Suprapubic skin (tissue), 4 donors: ENCODE results near the gene MYOM1.

ENCODE experiments used
- CTCF ChIP-seq, 2 donors: fragments of 200-600 bp in 1 of 2; fragments of 450-650 bp in 1 of 2; sonication (generic) in 1 of 2; IDR thresholded peaks; one replicate each; pipeline ENCODE4 v1.5.1; 2016 to 2019; ENCODE audit warnings: antibody characterized with exemption in 2 of 2, mild to moderate bottlenecking in 1 of 2, moderate library complexity in 1 of 2
- EP300 ChIP-seq: sonication (generic); formaldehyde crosslinking; IDR thresholded peaks from one replicate; pipeline ENCODE4 v1.6.1; 2017; ENCODE audit warnings: antibody characterized with exemption
- POLR2AphosphoS5 ChIP-seq, 3 donors: sonication (generic); formaldehyde crosslinking; IDR thresholded peaks; one replicate each; pipeline ENCODE4 v1.6.1; 2017; ENCODE audit warnings: antibody characterized with exemption in 3 of 3

GRCh38 chr18:3262234-3263131, 42.7 kb upstream of the MYOM1 start:
- no peak for TF ChIP-seq CTCF (IDR thresholded peaks at IDR 0.05)
- TF ChIP-seq EP300, result no peak
- no peak for TF ChIP-seq POLR2AphosphoS5 (IDR thresholded peaks at IDR 0.05)
